Measurements from ENCODE around the gene FGD3.
"Not testable (repeated sequence)": the region's sequence is repeated elsewhere in the genome, so short reads cannot be mapped to it uniquely, and the experiment has no call there.

Gene FGD3

GRCh38 chr9:92979283-92980056, 32.1 kb downstream of the FGD3 start:
- no peak for DNase-seq

- no peak for DNase-seq
Observed at GRCh38 chr9:92980085-92980745, 32.9 kb downstream of the FGD3 start.

- DNase-seq, result no peak
Observed at GRCh38 chr9:92982130-92982529, 34.8 kb downstream of the FGD3 start.

DNA sequence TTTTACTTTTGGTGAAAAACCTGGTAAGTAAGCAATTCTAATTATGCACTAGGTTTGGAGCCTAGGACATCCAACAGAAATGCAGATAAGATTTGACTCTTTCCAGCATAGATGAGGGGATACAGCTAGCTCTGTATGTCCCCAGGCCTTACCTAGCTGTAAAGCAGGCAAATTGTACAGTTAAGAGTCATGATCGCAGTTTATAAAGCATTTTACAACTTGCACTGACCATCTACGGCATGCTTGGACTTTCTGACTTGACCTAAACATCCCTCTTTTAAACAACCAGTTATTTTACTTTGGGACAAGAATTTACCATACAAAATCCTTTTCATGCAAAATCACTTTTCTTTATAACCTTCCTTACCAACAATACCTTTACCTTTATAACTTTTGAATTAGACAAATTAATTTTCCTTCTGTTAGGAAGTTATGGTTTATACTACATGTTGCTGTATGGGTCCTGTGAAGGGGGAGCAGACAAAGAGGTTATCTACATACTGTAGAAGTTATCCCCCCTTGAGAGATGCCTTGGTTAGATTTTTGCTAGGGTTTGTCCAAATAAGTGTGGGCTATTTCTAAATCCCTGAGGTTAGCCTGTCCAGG, 36.8 kb downstream of the FGD3 start:
- no peak for DNase-seq

- no peak for DNase-seq
Observed at GRCh38 chr9:92984976-92985375, 37.7 kb downstream of the FGD3 start.

- DNase-seq, result peak; percentile 39
Observed at GRCh38 chr9:92986176-92987119, 39.1 kb downstream of the FGD3 start.

DNA sequence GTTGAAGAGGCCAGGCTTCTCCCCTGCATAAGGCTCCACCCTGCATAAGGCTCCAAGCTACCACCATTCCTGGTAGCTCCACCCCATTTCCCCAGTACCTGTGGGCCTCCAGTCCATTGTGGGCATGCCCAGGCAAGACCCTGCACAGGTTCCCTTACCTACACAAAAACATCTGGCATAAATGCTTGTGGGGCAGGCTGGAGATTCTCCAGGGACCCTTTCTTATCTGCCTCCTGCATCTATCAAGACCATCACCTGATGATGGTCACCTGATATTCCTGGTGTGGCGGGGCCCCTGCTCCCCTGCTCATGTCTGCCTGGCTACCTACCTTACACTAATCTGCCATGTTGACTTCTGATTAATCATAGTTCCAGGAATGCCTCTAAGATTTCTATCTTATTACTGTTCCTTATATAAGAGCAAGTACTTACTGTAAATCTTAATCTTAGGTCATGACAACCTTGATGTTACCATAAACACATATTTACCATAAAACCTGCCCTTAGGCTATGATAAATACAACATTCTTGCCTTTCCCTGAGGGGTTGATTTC, 41.0 kb downstream of the FGD3 start:
- DNase-seq, result no peak

DNA sequence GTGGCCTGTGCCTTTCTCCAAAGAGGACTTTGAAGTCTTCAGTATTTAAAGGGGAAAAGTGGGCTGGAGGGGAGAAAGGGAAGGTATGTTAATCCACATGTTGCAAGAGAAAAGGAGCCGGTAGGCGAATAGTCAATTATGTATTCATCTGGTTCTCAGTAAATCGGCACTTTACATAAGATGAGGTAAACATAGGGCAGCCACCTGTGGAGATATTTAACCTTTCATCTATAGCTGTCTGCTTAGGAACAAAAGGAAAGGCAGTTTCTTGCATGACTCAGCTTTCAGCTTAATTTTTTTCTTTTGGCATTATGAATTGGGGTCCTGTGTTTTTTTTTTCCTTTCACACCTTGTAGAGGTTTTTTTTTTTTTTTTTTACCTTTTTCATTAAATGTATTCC, 42.2 kb downstream of the FGD3 start:
- DNase-seq, result no peak

DNA sequence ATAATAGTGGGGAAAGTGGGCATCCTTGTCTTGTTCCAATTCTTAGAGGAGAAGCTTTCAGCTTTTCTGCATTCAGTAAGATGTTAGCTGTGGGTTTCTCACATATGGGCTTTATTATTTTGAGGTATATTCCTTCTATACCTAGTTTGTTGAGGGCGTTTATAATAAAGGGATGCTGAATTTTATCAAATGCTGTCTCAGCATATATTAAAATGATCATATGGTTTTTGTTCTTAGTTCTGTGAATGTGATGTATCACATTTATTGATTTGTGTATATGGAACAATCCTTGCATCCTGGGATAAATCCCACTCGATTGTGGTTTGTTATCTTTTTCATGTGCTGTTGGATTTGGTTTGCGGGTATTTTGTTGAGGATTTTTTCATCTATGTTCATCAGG, 43.1 kb downstream of the FGD3 start:
- no peak for DNase-seq

GRCh38 chr9:92992549-92992948, 45.2 kb downstream of the FGD3 start:
- DNase-seq, result no peak

DNA sequence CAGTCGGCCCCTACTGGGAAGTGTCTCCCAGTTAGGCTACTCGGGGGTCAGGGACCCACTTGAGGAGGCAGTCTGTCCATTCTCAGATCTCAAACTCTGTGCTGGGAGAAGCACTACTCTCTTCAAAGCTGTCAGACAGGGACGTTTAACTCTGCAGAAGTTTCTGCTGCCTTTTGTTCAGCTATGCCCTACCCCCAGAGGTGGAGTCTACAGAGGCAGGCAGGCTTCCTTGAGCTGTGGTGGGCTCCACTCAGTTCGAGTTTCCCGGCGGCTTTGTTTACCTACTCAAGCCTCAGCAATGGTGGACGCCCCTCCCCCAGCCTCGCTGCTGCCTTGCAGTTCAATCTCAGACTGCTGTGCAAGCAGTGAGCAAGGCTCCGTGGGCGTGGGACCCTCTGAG, 51.5 kb downstream of the FGD3 start:
- DNase-seq, result not testable (repeated sequence)

DNA sequence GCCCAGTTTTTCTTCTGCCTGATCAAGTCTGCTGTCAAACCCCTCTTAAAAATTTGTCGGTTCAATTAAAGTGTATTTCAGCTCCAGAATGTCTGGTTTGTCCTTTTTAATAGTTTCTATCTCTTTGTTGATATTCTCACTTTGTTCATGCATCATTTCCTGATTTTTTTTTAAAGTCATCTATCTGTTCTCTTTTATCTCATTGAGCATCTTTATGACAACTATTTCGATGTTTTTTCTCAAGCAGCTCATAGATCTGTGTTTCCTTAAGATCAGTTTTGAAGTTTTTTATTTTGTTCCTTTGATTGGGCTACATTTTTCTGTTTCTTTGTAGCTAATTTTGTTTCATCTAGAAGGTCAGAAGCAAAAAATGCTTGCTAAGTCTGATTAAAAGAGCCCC, 53.7 kb downstream of the FGD3 start:
- DNase-seq, result no peak

- DNase-seq, result no peak
Observed at GRCh38 chr9:93002700-93003099, 55.4 kb downstream of the FGD3 start.

DNA sequence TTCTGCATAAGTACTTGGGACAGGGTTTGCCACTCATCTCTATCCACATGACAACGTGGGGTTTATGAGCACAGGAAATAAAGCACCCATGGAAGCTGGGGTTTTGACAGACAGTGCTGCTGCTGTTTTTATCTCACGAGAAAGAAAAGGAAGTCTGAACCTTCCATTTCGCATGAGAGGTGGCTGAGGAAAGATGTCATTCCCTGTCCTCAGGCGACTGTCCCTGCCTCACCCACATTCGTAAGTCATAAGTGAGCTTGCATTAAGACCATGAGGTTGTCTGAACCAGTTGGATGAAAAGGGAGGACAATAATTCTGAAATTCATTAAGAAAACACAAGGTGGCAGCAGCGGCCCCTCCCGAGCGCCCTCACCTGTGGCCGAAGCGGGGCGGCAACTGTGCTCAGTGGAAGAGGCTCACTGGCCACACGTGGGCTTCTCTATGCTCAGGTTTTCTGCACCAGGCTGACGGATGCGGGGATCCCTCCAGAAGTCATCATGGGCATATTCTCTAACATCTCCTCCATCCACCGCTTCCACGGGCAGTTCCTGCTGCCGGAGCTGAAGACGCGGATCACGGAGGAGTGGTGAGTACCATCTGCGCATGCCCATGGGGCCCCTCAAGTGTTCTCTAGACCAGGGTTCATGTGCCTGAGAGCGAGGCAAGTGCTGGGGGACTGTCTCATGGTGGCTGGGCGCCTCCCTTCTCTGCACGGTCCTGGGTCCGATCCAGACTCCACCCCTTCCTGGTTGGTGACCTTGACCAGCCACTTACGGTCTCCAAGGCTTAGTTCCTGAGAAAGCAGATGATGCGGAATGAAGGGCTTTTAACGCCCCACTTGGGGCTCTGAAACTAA, 56.5 kb downstream of the FGD3 start:
- DNase-seq, result peak; percentile 69

GRCh38 chr9:93004561-93004960, 57.2 kb downstream of the FGD3 start:
- no peak for DNase-seq

GRCh38 chr9:93005876-93006275, 58.6 kb downstream of the FGD3 start:
- no peak for DNase-seq

GRCh38 chr9:93007529-93008058, 60.3 kb downstream of the FGD3 start:
- DNase-seq, result no peak

DNA sequence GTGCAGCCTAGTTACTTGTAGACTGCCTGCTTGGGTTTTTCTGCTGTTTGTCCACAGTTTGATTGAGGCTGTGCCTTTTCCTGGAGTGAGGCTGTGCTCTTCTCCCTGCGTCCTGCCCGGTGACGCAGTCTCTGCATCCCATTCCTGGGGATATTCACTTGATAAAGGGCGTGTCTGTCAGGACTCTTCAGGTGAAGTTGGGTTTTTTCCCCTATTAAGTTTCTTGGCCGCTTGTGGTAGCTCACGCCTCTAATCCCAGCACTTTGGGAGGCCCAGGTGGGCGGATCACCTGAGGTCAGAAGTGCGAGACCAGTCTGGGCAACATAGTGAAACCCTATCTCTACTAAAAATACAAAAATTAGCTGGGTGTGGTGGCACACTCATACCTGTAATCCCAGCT, 61.1 kb downstream of the FGD3 start:
- DNase-seq, result no peak

- DNase-seq, result no peak
Observed at GRCh38 chr9:93009337-93010015, 62.2 kb downstream of the FGD3 start.

GRCh38 chr9:93010056-93010455, 62.7 kb downstream of the FGD3 start:
- DNase-seq, result no peak

DNA sequence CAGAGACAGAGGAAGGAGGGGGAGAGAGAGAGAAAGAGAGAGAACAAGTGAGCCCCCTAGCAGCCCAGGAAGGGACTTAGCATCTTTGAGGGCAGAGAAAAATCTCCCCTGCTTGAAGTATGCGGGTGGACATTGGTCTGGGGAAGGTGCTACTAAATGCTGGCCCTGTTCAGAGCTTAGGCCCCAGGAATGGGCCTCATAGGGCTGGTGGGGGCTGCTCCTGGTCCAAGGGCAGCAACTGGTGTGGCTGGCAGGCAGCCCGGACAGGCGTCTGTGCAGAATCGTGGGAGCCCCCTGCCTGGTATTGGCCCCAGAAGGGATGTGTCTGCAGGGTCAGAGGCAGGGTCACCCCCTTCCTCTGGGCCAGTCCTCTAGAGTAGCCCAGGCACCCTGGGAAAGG, 63.4 kb downstream of the FGD3 start:
- no peak for DNase-seq

All from activated CD4-positive, alpha-beta T cell treated with anti-CD3 and anti-CD28 coated beads, Interleukin-10, Interleukin-2, amounts not matched to agents 100 ng/mL and 50 ng/mL, durations not matched to agents 16 hours and 8 hours (primary cell).